ENCODE measurements around the gene TUBA1A. TPM values are rescaled to one million over a fixed set of nuclear protein-coding genes. Genes with fewer than 3 reads are reported as not detected.

Gene TUBA1A
- total and polyA plus RNA-seq, 4 donors = 89.7 to 270 (median 259) TPM

- DNase-seq (no peak), ATAC-seq (ENCODE audit: insufficient read depth, low FRiP score) (no peak)
- Histone ChIP-seq H3K4me1 (ENCODE audit: control insufficient read depth in 5 of 5, insufficient read depth in 5 of 5, low read length in 5 of 5) (no peaks in the 10 kb centered on the region), H3K9me3 (ENCODE audit: control insufficient read depth in 4 of 4, insufficient read depth in 3 of 4, low read length in 3 of 4) (no peaks in the 10 kb centered on the region), H3K9ac (ENCODE audit: insufficient read depth in 1 of 2, low read length in 2 of 2) (no peak overlapping the region), H3K36me3 (ENCODE audit: control insufficient read depth in 4 of 4, insufficient read depth in 4 of 4, low read length in 4 of 4) (no peaks in the 10 kb centered on the region), H3K27me3 (ENCODE audit: control insufficient read depth in 3 of 3, insufficient read depth in 3 of 3, low read length in 2 of 3) (no peaks in the 10 kb centered on the region), H3K27ac (ENCODE audit: low read depth in 1 of 2, low read length in 1 of 2) (no peak overlapping the region), H3K4me3 (no peak overlapping the region)
- WGBS, 2 donors = 90 to 92% methylated on average over 12 of the region's 12 CpGs
- TF ChIP-seq, protein P1, sequence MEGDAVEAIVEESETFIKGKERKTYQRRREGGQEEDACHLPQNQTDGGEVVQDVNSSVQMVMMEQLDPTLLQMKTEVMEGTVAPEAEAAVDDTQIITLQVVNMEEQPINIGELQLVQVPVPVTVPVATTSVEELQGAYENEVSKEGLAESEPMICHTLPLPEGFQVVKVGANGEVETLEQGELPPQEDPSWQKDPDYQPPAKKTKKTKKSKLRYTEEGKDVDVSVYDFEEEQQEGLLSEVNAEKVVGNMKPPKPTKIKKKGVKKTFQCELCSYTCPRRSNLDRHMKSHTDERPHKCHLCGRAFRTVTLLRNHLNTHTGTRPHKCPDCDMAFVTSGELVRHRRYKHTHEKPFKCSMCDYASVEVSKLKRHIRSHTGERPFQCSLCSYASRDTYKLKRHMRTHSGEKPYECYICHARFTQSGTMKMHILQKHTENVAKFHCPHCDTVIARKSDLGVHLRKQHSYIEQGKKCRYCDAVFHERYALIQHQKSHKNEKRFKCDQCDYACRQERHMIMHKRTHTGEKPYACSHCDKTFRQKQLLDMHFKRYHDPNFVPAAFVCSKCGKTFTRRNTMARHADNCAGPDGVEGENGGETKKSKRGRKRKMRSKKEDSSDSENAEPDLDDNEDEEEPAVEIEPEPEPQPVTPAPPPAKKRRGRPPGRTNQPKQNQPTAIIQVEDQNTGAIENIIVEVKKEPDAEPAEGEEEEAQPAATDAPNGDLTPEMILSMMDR (IDR thresholded peaks at IDR 0.05; ENCODE audit: control extremely low read depth, extremely low read depth) = no peak
Observed at GRCh38 chr12:49208676-49209075, 19.8 kb upstream of the TUBA1A start.

- no peak for ATAC-seq (ENCODE audit: insufficient read depth, low FRiP score)
- 91 to 94% methylated on average over 1 of the region's 1 CpG for WGBS, 2 donors
- no peaks in the 10 kb centered on the region for H3K36me3 ChIP-seq (ENCODE audit: control insufficient read depth in 4 of 4, insufficient read depth in 4 of 4, low read length in 4 of 4)
Observed at GRCh38 chr12:49208146-49208545, 19.3 kb upstream of the TUBA1A start.

GRCh38 chr12:49206389-49206788 lies 17.5 kb upstream of the TUBA1A start:
- no peaks in the 10 kb centered on the region for H3K36me3 ChIP-seq (ENCODE audit: control insufficient read depth in 4 of 4, insufficient read depth in 4 of 4, low read length in 4 of 4)
- no peaks in the 10 kb centered on the region for H3K9me3 ChIP-seq (ENCODE audit: control insufficient read depth in 4 of 4, insufficient read depth in 3 of 4, low read length in 3 of 4)
- H3K4me3 ChIP-seq = no peak overlapping the region
- H3K9ac ChIP-seq (ENCODE audit: insufficient read depth in 1 of 2, low read length in 2 of 2) = no peak overlapping the region
- DNase-seq (no peak), ATAC-seq (ENCODE audit: insufficient read depth, low FRiP score) (no peak)
- H3K27ac ChIP-seq (ENCODE audit: low read depth in 1 of 2, low read length in 1 of 2) = no peak overlapping the region
- TF ChIP-seq, protein P1 (IDR thresholded peaks at IDR 0.05; ENCODE audit: control extremely low read depth, extremely low read depth) = no peak
- peaks cover 0 to 8% (median 3%) of the 10 kb centered on the region in 5 donors for H3K4me1 ChIP-seq (ENCODE audit: control insufficient read depth in 5 of 5, insufficient read depth in 5 of 5, low read length in 5 of 5)
- no peaks in the 10 kb centered on the region for H3K27me3 ChIP-seq (ENCODE audit: control insufficient read depth in 3 of 3, insufficient read depth in 3 of 3, low read length in 2 of 3)

More at GRCh38 chr12:49208146-49208545, 19.3 kb upstream of the TUBA1A start:
- Histone ChIP-seq H3K4me1 (ENCODE audit: control insufficient read depth in 5 of 5, insufficient read depth in 5 of 5, low read length in 5 of 5) (no peaks in the 10 kb centered on the region), H3K4me3 (no peak overlapping the region), H3K27me3 (ENCODE audit: control insufficient read depth in 3 of 3, insufficient read depth in 3 of 3, low read length in 2 of 3) (no peaks in the 10 kb centered on the region), H3K9ac (ENCODE audit: insufficient read depth in 1 of 2, low read length in 2 of 2) (no peak overlapping the region), H3K27ac (ENCODE audit: low read depth in 1 of 2, low read length in 1 of 2) (no peak overlapping the region), H3K9me3 (ENCODE audit: control insufficient read depth in 4 of 4, insufficient read depth in 3 of 4, low read length in 3 of 4) (no peaks in the 10 kb centered on the region)
- DNase-seq = no peak
- TF ChIP-seq, protein P1 (IDR thresholded peaks at IDR 0.05; ENCODE audit: control extremely low read depth, extremely low read depth) = no peak

Data from lung (tissue), 12 donors.